Dendritic cell treated with granulocyte-macrophage colony-stimulating factor and Interleukin-4, amounts not matched to agents 40 ng/mL and 50 ng/mL, for 4 days (primary cell): ENCODE measurements around the gene NAALADL2.

ENCODE experiments used
- H3K27ac Mint-ChIP-seq: one replicate; pipeline ENCODE4 v1.8.0; 2022; ENCODE audit warnings: mild to moderate bottlenecking, mixed read lengths
- H3K27me3 Mint-ChIP-seq: one replicate; pipeline ENCODE4 v1.8.0; 2022; ENCODE audit warnings: mild to moderate bottlenecking, mixed read lengths
- H3K36me3 Mint-ChIP-seq: one replicate; pipeline ENCODE4 v1.8.0; 2022; ENCODE audit warnings: low read depth, mixed read lengths
- H3K4me1 Mint-ChIP-seq: one replicate; pipeline ENCODE4 v1.8.0; 2022; ENCODE audit warnings: low read depth, mixed read lengths
- H3K4me3 Mint-ChIP-seq: one replicate; pipeline ENCODE4 v1.8.0; 2022; ENCODE audit warnings: mild to moderate bottlenecking, moderate library complexity, mixed read lengths
- H3K9me3 Mint-ChIP-seq: one replicate; pipeline ENCODE4 v1.8.0; 2022; ENCODE audit warnings: mixed read lengths
- intact Hi-C: fragments of 100-400 bp; cut with micrococcal nuclease; formaldehyde crosslinking; loops from one replicate; pipeline ENCODE4 v1.15.0; 2022

NAALADL2 gene

GRCh38 chr3:175311404-175311803 lies 452.3 kb downstream of the NAALADL2 start:
- Mint-ChIP-seq H3K9me3 (peaks cover 17% of the 10 kb centered on the region), H3K4me1 (no peaks in the 10 kb centered on the region), H3K27ac (no peak overlapping the region), H3K27me3 (no peaks in the 10 kb centered on the region), H3K4me3 (no peak overlapping the region), H3K36me3 (no peaks in the 10 kb centered on the region)
- intact Hi-C loops: no loop called here

GRCh38 chr3:175311946-175312345 lies 452.8 kb downstream of the NAALADL2 start:
- no peaks in the 10 kb centered on the region for H3K27me3 Mint-ChIP-seq
- intact Hi-C loops: no loop called here
- H3K27ac Mint-ChIP-seq: no peak overlapping the region
- peaks cover 17% of the 10 kb centered on the region for H3K9me3 Mint-ChIP-seq
- no peak overlapping the region for H3K4me3 Mint-ChIP-seq
- H3K36me3 Mint-ChIP-seq: no peaks in the 10 kb centered on the region
- H3K4me1 Mint-ChIP-seq: no peaks in the 10 kb centered on the region

GRCh38 chr3:175312791-175313190 lies 453.7 kb downstream of the NAALADL2 start:
- intact Hi-C loops: no loop called here
- Mint-ChIP-seq H3K4me3 (no peak overlapping the region), H3K27me3 (no peaks in the 10 kb centered on the region), H3K4me1 (no peaks in the 10 kb centered on the region), H3K27ac (no peak overlapping the region), H3K36me3 (no peaks in the 10 kb centered on the region), H3K9me3 (peaks cover 17% of the 10 kb centered on the region)

- no peaks in the 10 kb centered on the region for H3K27me3 Mint-ChIP-seq
- H3K27ac Mint-ChIP-seq: no peak overlapping the region
- no peaks in the 10 kb centered on the region for H3K4me1 Mint-ChIP-seq
- intact Hi-C loops: no loop called here
- peaks cover 20% of the 10 kb centered on the region for H3K9me3 Mint-ChIP-seq
- H3K4me3 Mint-ChIP-seq: no peak overlapping the region
- H3K36me3 Mint-ChIP-seq: no peaks in the 10 kb centered on the region
These were observed 457.7 kb downstream of the NAALADL2 start for GRCh38 chr3:175316799-175317198.

- H3K27me3 Mint-ChIP-seq: no peaks in the 10 kb centered on the region
- no peaks in the 10 kb centered on the region for H3K4me1 Mint-ChIP-seq
- no peaks in the 10 kb centered on the region for H3K36me3 Mint-ChIP-seq
- intact Hi-C loops: no loop called here
- no peak overlapping the region for H3K4me3 Mint-ChIP-seq
- peaks cover 12% of the 10 kb centered on the region for H3K9me3 Mint-ChIP-seq
- H3K27ac Mint-ChIP-seq: no peak overlapping the region
These were observed 466.3 kb downstream of the NAALADL2 start for GRCh38 chr3:175325440-175325839.

GRCh38 chr3:175326041-175326440 lies 466.9 kb downstream of the NAALADL2 start:
- H3K9me3 Mint-ChIP-seq: peaks cover 12% of the 10 kb centered on the region
- no peaks in the 10 kb centered on the region for H3K36me3 Mint-ChIP-seq
- H3K27me3 Mint-ChIP-seq: no peaks in the 10 kb centered on the region
- H3K4me3 Mint-ChIP-seq: no peak overlapping the region
- intact Hi-C loops: no loop called here
- H3K27ac Mint-ChIP-seq: no peak overlapping the region
- H3K4me1 Mint-ChIP-seq: no peaks in the 10 kb centered on the region

- H3K4me3 Mint-ChIP-seq: no peak overlapping the region
- H3K9me3 Mint-ChIP-seq: peaks cover 22% of the 10 kb centered on the region
- intact Hi-C loops: no loop called here
- H3K4me1 Mint-ChIP-seq: no peaks in the 10 kb centered on the region
- H3K27ac Mint-ChIP-seq: no peak overlapping the region
- H3K36me3 Mint-ChIP-seq: no peaks in the 10 kb centered on the region
- no peaks in the 10 kb centered on the region for H3K27me3 Mint-ChIP-seq
These were observed 470.2 kb downstream of the NAALADL2 start for GRCh38 chr3:175329373-175329772.

GRCh38 chr3:175335229-175335628 lies 476.1 kb downstream of the NAALADL2 start:
- Mint-ChIP-seq H3K9me3 (peaks cover 23% of the 10 kb centered on the region), H3K27ac (no peak overlapping the region), H3K4me3 (no peak overlapping the region), H3K4me1 (no peaks in the 10 kb centered on the region), H3K27me3 (no peaks in the 10 kb centered on the region), H3K36me3 (no peaks in the 10 kb centered on the region)
- intact Hi-C loops: no loop called here

- H3K27ac Mint-ChIP-seq: no peak overlapping the region
- no peaks in the 10 kb centered on the region for H3K27me3 Mint-ChIP-seq
- H3K36me3 Mint-ChIP-seq: no peaks in the 10 kb centered on the region
- intact Hi-C loops: no loop called here
- H3K4me3 Mint-ChIP-seq: no peak overlapping the region
- H3K9me3 Mint-ChIP-seq: peaks cover 23% of the 10 kb centered on the region
- H3K4me1 Mint-ChIP-seq: no peaks in the 10 kb centered on the region
These were observed 477.4 kb downstream of the NAALADL2 start for GRCh38 chr3:175336406-175337133.

GRCh38 chr3:175337631-175338030 lies 478.5 kb downstream of the NAALADL2 start:
- no peaks in the 10 kb centered on the region for H3K36me3 Mint-ChIP-seq
- H3K27me3 Mint-ChIP-seq: no peaks in the 10 kb centered on the region
- H3K27ac Mint-ChIP-seq: no peak overlapping the region
- H3K4me3 Mint-ChIP-seq: no peak overlapping the region
- no peaks in the 10 kb centered on the region for H3K4me1 Mint-ChIP-seq
- H3K9me3 Mint-ChIP-seq: peaks cover 18% of the 10 kb centered on the region
- intact Hi-C loops: no loop called here

GRCh38 chr3:175338775-175339535 lies 479.8 kb downstream of the NAALADL2 start:
- no peaks in the 10 kb centered on the region for H3K4me1 Mint-ChIP-seq
- H3K4me3 Mint-ChIP-seq: no peak overlapping the region
- intact Hi-C loops: no loop called here
- H3K36me3 Mint-ChIP-seq: no peaks in the 10 kb centered on the region
- H3K27ac Mint-ChIP-seq: no peak overlapping the region
- H3K27me3 Mint-ChIP-seq: no peaks in the 10 kb centered on the region
- H3K9me3 Mint-ChIP-seq: peaks cover 9% of the 10 kb centered on the region

GRCh38 chr3:175340338-175341015 lies 481.3 kb downstream of the NAALADL2 start:
- Mint-ChIP-seq H3K36me3 (no peaks in the 10 kb centered on the region), H3K9me3 (peaks cover 15% of the 10 kb centered on the region), H3K27ac (no peak overlapping the region), H3K4me1 (no peaks in the 10 kb centered on the region), H3K4me3 (no peak overlapping the region), H3K27me3 (no peaks in the 10 kb centered on the region)
- intact Hi-C loops: no loop called here

GRCh38 chr3:175342196-175342595 lies 483.1 kb downstream of the NAALADL2 start:
- no peak overlapping the region for H3K4me3 Mint-ChIP-seq
- no peaks in the 10 kb centered on the region for H3K36me3 Mint-ChIP-seq
- H3K27me3 Mint-ChIP-seq: no peaks in the 10 kb centered on the region
- no peaks in the 10 kb centered on the region for H3K4me1 Mint-ChIP-seq
- H3K27ac Mint-ChIP-seq: no peak overlapping the region
- intact Hi-C loops: no loop called here
- peaks cover 18% of the 10 kb centered on the region for H3K9me3 Mint-ChIP-seq

GRCh38 chr3:175343946-175344345 lies 484.8 kb downstream of the NAALADL2 start:
- no peaks in the 10 kb centered on the region for H3K36me3 Mint-ChIP-seq
- no peak overlapping the region for H3K4me3 Mint-ChIP-seq
- intact Hi-C loops: no loop called here
- H3K4me1 Mint-ChIP-seq: no peaks in the 10 kb centered on the region
- H3K27ac Mint-ChIP-seq: no peak overlapping the region
- H3K27me3 Mint-ChIP-seq: no peaks in the 10 kb centered on the region
- H3K9me3 Mint-ChIP-seq: peaks cover 9% of the 10 kb centered on the region
